ENCODE data around the gene GRAMD4.

Gene GRAMD4

DNA sequence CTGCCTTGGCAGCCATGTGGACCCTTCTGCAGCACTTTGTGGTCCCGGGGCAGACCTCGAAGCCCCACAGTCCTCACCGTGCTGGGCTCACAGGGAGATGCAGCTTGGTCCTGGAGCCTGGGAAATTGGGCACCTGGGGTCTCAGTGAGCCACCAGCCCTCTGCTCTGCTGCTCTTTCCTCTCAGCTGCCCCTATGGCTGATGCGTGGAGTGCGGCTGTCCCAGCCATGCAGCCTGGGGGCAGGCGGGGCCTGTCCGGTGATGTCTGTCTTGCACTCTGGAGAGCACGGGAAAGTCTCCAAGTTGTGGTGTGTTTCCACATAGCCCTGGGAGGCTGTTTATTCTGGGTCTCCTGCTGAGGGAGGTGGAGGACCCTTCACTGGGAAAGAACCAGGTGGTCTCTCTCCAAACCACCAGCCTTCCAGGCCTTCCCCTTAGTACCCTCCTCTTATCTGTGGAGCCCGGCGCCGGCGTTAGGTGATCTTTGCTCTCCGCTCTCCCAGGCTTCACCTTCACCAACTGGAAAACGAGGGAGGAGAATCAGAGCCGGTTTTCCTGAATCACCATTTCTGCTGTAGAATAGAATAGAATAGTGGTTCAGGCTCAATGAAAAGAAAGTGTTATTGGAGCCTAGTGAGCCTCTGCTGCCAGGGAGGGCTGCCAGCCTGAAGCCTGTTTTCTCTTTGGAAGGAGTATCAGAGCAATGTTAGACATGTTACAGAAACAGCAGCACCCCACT lies 41.2 kb upstream of the GRAMD4 start:
- peak; percentile 37 for DNase-seq (ENCODE audit: low read depth)
- H3K4me3 ChIP-seq (replicated peaks; ENCODE audit: low read depth, low read length): no peak overlapping the region
- no peak for TF ChIP-seq CTCF (IDR thresholded peaks at IDR 0.05; ENCODE audit: low read length, missing control alignments)

DNA sequence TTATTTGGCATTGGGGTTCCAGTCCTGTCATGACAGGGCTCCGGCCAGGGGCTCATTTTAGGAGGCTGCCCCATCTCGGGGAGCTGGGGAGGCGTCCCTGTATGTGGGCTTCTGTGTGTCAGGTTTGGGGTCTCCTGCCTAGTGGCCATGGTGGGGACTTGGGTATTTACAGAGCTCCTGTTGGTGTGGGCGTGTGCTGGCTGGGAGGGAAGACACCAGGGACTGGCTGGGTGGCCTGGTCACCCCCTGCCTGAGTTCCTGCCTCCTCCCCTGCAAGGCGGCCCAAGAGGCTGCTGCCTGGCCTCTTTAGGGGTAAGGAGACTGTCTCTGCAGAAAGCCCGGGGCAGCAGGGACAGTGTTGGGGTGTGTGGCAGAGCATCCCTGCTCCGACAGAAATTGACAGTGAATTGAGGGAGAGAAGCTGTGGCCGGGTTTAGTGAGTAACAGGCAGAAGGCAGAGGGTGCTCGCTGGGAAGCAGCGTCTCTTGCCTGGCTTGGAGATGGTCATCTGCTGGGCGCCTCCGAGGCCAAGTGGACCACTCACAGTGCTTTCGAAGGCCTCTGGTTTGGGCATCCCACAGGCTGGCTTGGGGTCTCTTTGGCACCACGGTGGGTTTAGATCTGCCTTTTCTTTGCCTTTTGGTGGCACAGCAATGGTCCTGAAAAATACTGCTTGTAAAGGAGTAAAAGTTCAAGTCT lies 40.3 kb upstream of the GRAMD4 start:
- DNase-seq (ENCODE audit: low read depth): no peak
- H3K4me3 ChIP-seq (replicated peaks; ENCODE audit: low read depth, low read length): no peak overlapping the region
- TF ChIP-seq CTCF (IDR thresholded peaks at IDR 0.05; ENCODE audit: low read length, missing control alignments): no peak

GRCh38 chr22:46580940-46581537 lies 39.1 kb upstream of the GRAMD4 start:
- H3K4me3 ChIP-seq (replicated peaks; ENCODE audit: low read depth, low read length): no peak overlapping the region
- no peak for TF ChIP-seq CTCF (IDR thresholded peaks at IDR 0.05; ENCODE audit: low read length, missing control alignments)
- no peak for DNase-seq (ENCODE audit: low read depth)

DNA sequence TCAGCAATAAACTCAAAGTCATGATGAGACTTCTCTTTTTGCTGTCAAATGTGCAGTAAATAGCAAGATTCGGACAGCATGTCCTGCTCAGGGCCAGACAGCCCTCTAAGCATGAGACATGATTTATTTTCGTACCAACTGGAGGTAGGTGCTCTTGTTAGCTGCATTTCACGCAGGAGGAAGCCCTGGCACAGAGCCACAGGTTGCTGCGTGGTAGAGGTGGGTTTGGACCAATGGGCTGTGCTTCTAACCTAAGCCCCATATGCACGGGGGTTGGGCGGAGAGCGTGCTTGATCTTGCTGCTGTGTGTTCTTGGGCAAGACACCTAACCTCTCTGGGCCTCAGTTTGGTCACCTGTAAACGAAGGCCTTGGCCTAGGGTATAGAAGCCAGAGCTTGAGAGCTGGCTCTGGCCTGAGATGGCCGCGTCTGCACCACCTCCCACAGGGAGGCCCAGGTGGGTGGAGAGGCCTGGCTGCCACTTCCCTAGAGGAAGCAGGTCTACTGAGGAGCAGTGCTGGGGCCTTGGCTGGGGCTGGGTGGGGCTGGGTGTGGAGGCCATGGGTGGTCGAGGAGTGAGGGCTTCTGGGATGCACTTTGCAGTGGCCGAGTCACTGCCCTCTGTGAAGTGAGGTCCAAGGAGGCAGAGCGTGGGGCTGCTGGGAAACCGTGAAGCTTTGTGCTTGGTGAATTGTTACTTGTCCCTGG lies 38.5 kb upstream of the GRAMD4 start:
- DNase-seq (ENCODE audit: low read depth): no peak
- H3K4me3 ChIP-seq (replicated peaks; ENCODE audit: low read depth, low read length): no peak overlapping the region
- TF ChIP-seq CTCF (IDR thresholded peaks at IDR 0.05; ENCODE audit: low read length, missing control alignments): no peak

GRCh38 chr22:46582281-46582933 lies 37.8 kb upstream of the GRAMD4 start:
- H3K4me3 ChIP-seq (replicated peaks; ENCODE audit: low read depth, low read length): no peak overlapping the region
- TF ChIP-seq CTCF (IDR thresholded peaks at IDR 0.05; ENCODE audit: low read length, missing control alignments): no peak
- DNase-seq (ENCODE audit: low read depth): no peak

GRCh38 chr22:46583571-46583970 lies 36.6 kb upstream of the GRAMD4 start:
- no peak overlapping the region for H3K4me3 ChIP-seq (replicated peaks; ENCODE audit: low read depth, low read length)
- DNase-seq (ENCODE audit: low read depth): no peak
- no peak for TF ChIP-seq CTCF (IDR thresholded peaks at IDR 0.05; ENCODE audit: low read length, missing control alignments)
